AG04450 (cell line): Measurements from ENCODE around the gene GPR52. TPM values are rescaled to one million over a fixed set of nuclear protein-coding genes. Genes with fewer than 3 reads are reported as not detected.

Source experiments
- CTCF ChIA-PET: fragments of 300-600, 350-600 bp; formaldehyde crosslinking; extraction: SDS; loops from one replicate; lab custom pipeline; 2022; ENCODE audit warnings: antibody characterized with exemption, inconsistent platforms; lab: Charles Lee
- POLR2A ChIA-PET: fragments of 350-600 bp; formaldehyde crosslinking; extraction: SDS; loops from one replicate; lab custom pipeline; 2021; ENCODE audit warnings: antibody characterized with exemption, inconsistent platforms; lab: Yijun Ruan, JAX
- DNase-seq: peaks from one replicate; pipeline ENCODE4 v3.0.0-alpha.2; 2011; ENCODE audit warnings: low read depth, low spot score
- H3K27ac ChIP-seq: one replicate; pipeline ENCODE4 v1.5.1; 2012; ENCODE audit warnings: low read depth, low read length, control low read depth
- H3K27me3 ChIP-seq: one replicate; pipeline ENCODE4 v1.6.0; 2012; ENCODE audit warnings: low read length; ENCODE audit not compliant: control insufficient read depth, insufficient read depth
- H3K4me3 ChIP-seq: 2 replicates; pipeline ENCODE4 v1.5.1; 2011; ENCODE audit warnings: mild to moderate bottlenecking, low read depth, low read length, control low read depth
- H3K9me3 ChIP-seq: 2 replicates; pipeline ENCODE4 v1.5.1; 2012; ENCODE audit warnings: low read length; ENCODE audit not compliant: control insufficient read depth, insufficient read depth
- CTCF ChIP-seq: IDR thresholded peaks from 2 replicates; pipeline ENCODE4 v1.5.1; 2011; ENCODE audit warnings: low read depth, low read length, control low read depth, inconsistent platforms
- polyA plus RNA-seq: library from polyadenylated mRNA; depleted of rRNA; stranded (reverse); fragments of >200 nt; gene quantifications from 2 replicates; pipeline ENCODE4 v1.2.3, GENCODE V29; 2011

GPR52 gene
- polyA plus RNA-seq, 1 experiment: 0.10 TPM

- Histone ChIP-seq H3K27me3 (no peaks in the 10 kb centered on the region), H3K9me3 (no peaks in the 10 kb centered on the region), H3K27ac (no peak overlapping the region), H3K4me3 (no peak overlapping the region)
- POLR2A ChIA-PET: no interaction called here
- DNase-seq: no peak
- TF ChIP-seq CTCF: no peak
- CTCF ChIA-PET: no interaction called here
These were observed 19.7 kb upstream of the GPR52 start for GRCh38 chr1:174428033-174428432.

- no peak overlapping the region for H3K4me3 ChIP-seq
- ChIA-PET CTCF (no interaction called here), POLR2A (no interaction called here)
- no peak for TF ChIP-seq CTCF
- H3K27me3 ChIP-seq: no peaks in the 10 kb centered on the region
- no peak for DNase-seq
- H3K9me3 ChIP-seq: no peaks in the 10 kb centered on the region
- no peak overlapping the region for H3K27ac ChIP-seq
These were observed 19.0 kb upstream of the GPR52 start for GRCh38 chr1:174428739-174429138.

- CTCF ChIA-PET: interaction anchor here (1.1 to 1.9 kb wide), 3 partner anchors 20 to 293 kb away, joined by 4 to 8 read pairs (median 4); no protein-coding TSS in a partner anchor
- no peak for TF ChIP-seq CTCF
- H3K9me3 ChIP-seq: no peaks in the 10 kb centered on the region
These were observed 14.3 kb upstream of the GPR52 start for GRCh38 chr1:174433451-174433850.

GRCh38 chr1:174445351-174445750 is 2.4 kb upstream of the GPR52 start:
- no peak overlapping the region for H3K27ac ChIP-seq

More at GRCh38 chr1:174433451-174433850, 14.3 kb upstream of the GPR52 start:
- Histone ChIP-seq H3K4me3 (no peak overlapping the region), H3K27ac (no peak overlapping the region), H3K27me3 (no peaks in the 10 kb centered on the region)
- POLR2A ChIA-PET: interaction anchor here (0.5 to 0.8 kb wide), 2 partner anchors 58 to 122 kb away, joined by 3 read pairs; no protein-coding TSS in a partner anchor
- DNase-seq: peak; percentile 66

GRCh38 chr1:174445817-174446216 is 1.9 kb upstream of the GPR52 start:
- Histone ChIP-seq H3K9me3 (no peaks in the 10 kb centered on the region), H3K27me3 (no peaks in the 10 kb centered on the region), H3K4me3 (no peak overlapping the region), H3K27ac (no peak overlapping the region)
- CTCF ChIA-PET: no interaction called here
- DNase-seq: no peak
- no peak for TF ChIP-seq CTCF
- POLR2A ChIA-PET: no interaction called here

More at GRCh38 chr1:174445351-174445750, 2.4 kb upstream of the GPR52 start:
- ChIA-PET POLR2A (no interaction called here), CTCF (no interaction called here)
- H3K9me3 ChIP-seq: no peaks in the 10 kb centered on the region
- TF ChIP-seq CTCF: no peak
- H3K27me3 ChIP-seq: no peaks in the 10 kb centered on the region
- no peak overlapping the region for H3K4me3 ChIP-seq
- no peak for DNase-seq
